ENCODE results near the gene TMCC1. TPM values are rescaled to one million over a fixed set of nuclear protein-coding genes. Genes with fewer than 3 reads are reported as not detected.
"Not testable (repeated sequence)": the region's sequence is repeated elsewhere in the genome, so short reads cannot be mapped to it uniquely, and the experiment has no call there.

TMCC1 gene
- total RNA-seq, 2 experiments from 2014 or later = 13.6 to 14.3 TPM

GRCh38 chr3:129890891-129891290 lies 2.6 kb downstream of the TMCC1 start:
- intact Hi-C loops (cut with micrococcal nuclease) = loop anchor here (5.0 kb wide), 2 partner anchors 961 to 1491 kb away; partner anchors contain the start of gene NUDT16
- Mint-ChIP-seq H3K27ac (no peak overlapping the region), H3K27me3 (ENCODE audit: low read depth) (no peaks in the 10 kb centered on the region), H3K9me3 (no peaks in the 10 kb centered on the region), H3K4me3 (no peak overlapping the region), H3K4me1 (ENCODE audit: low read depth) (peaks cover 42% of the 10 kb centered on the region), H3K36me3 (ENCODE audit: low read depth) (peaks cover 2% of the 10 kb centered on the region)
- DNase-seq = no peak
- CTCF ChIA-PET = no interaction called here

GRCh38 chr3:129890125-129890524 lies 3.4 kb downstream of the TMCC1 start:
- H3K36me3 Mint-ChIP-seq (ENCODE audit: low read depth) = peaks cover 2% of the 10 kb centered on the region
- CTCF ChIA-PET = no interaction called here
- peaks cover 40% of the 10 kb centered on the region for H3K4me1 Mint-ChIP-seq (ENCODE audit: low read depth)
- H3K4me3 Mint-ChIP-seq = no peak overlapping the region
- H3K27me3 Mint-ChIP-seq (ENCODE audit: low read depth) = no peaks in the 10 kb centered on the region
- H3K9me3 Mint-ChIP-seq = no peaks in the 10 kb centered on the region
- H3K27ac Mint-ChIP-seq = no peak overlapping the region
- no peak for DNase-seq
- intact Hi-C loops (cut with micrococcal nuclease) = loop anchor here (5.0 kb wide), 2 partner anchors 962 to 1492 kb away; partner anchors contain the start of gene NUDT16

GRCh38 chr3:129888771-129889170 lies 4.7 kb downstream of the TMCC1 start:
- intact Hi-C loops (cut with micrococcal nuclease) = no loop called here
- CTCF ChIA-PET = no interaction called here
- DNase-seq = no peak
- no peaks in the 10 kb centered on the region for H3K9me3 Mint-ChIP-seq
- H3K27ac Mint-ChIP-seq = no peak overlapping the region
- peaks cover 2% of the 10 kb centered on the region for H3K36me3 Mint-ChIP-seq (ENCODE audit: low read depth)
- H3K27me3 Mint-ChIP-seq (ENCODE audit: low read depth) = no peaks in the 10 kb centered on the region
- peaks cover 36% of the 10 kb centered on the region for H3K4me1 Mint-ChIP-seq (ENCODE audit: low read depth)
- H3K4me3 Mint-ChIP-seq = no peak overlapping the region

GRCh38 chr3:129881261-129881660 lies 12.2 kb downstream of the TMCC1 start:
- H3K27me3 Mint-ChIP-seq (ENCODE audit: low read depth) = no peaks in the 10 kb centered on the region
- H3K4me1 Mint-ChIP-seq (ENCODE audit: low read depth) = peaks cover 13% of the 10 kb centered on the region
- CTCF ChIA-PET = interaction anchor here (1.0 kb wide), 1 partner anchor 11 kb away, joined by 3 read pairs; no protein-coding TSS in a partner anchor
- H3K27ac Mint-ChIP-seq = no peak overlapping the region
- intact Hi-C loops (cut with micrococcal nuclease) = no loop called here
- H3K9me3 Mint-ChIP-seq = no peaks in the 10 kb centered on the region
- no peak overlapping the region for H3K4me3 Mint-ChIP-seq
- peaks cover 17% of the 10 kb centered on the region for H3K36me3 Mint-ChIP-seq (ENCODE audit: low read depth)
- DNase-seq = no peak

- Mint-ChIP-seq H3K9me3 (no peaks in the 10 kb centered on the region), H3K4me1 (ENCODE audit: low read depth) (peaks cover 13% of the 10 kb centered on the region), H3K27ac (no peak overlapping the region), H3K4me3 (no peak overlapping the region), H3K27me3 (ENCODE audit: low read depth) (no peaks in the 10 kb centered on the region), H3K36me3 (ENCODE audit: low read depth) (peaks cover 22% of the 10 kb centered on the region)
- CTCF ChIA-PET = no interaction called here
- intact Hi-C loops (cut with micrococcal nuclease) = no loop called here
- DNase-seq = no peak
Measured at GRCh38 chr3:129878355-129878754, 15.2 kb downstream of the TMCC1 start.

GRCh38 chr3:129874479-129874878 lies 19.0 kb downstream of the TMCC1 start:
- intact Hi-C loops (cut with micrococcal nuclease); H3K4me1 Mint-ChIP-seq (ENCODE audit: low read depth); DNase-seq; H3K27me3 Mint-ChIP-seq (ENCODE audit: low read depth); H3K9me3 Mint-ChIP-seq; H3K27ac Mint-ChIP-seq; H3K4me3 Mint-ChIP-seq: not testable (repeated sequence)
- CTCF ChIA-PET = interaction anchor here (0.8 kb wide), 1 partner anchor 833 kb away, joined by 3 read pairs; no protein-coding TSS in a partner anchor
- H3K36me3 Mint-ChIP-seq (ENCODE audit: low read depth) = peaks cover 33% of the 10 kb centered on the region

- peaks cover 6% of the 10 kb centered on the region for H3K4me1 Mint-ChIP-seq (ENCODE audit: low read depth)
- peaks cover 23% of the 10 kb centered on the region for H3K36me3 Mint-ChIP-seq (ENCODE audit: low read depth)
- CTCF ChIA-PET = interaction anchor here (0.6 kb wide), 1 partner anchor 234 kb away, joined by 3 read pairs; no protein-coding TSS in a partner anchor
- H3K27ac Mint-ChIP-seq = no peak overlapping the region
- DNase-seq = no peak
- no peak overlapping the region for H3K4me3 Mint-ChIP-seq
- no peaks in the 10 kb centered on the region for H3K27me3 Mint-ChIP-seq (ENCODE audit: low read depth)
- no peaks in the 10 kb centered on the region for H3K9me3 Mint-ChIP-seq
- intact Hi-C loops (cut with micrococcal nuclease) = no loop called here
Measured at GRCh38 chr3:129868912-129869311, 24.6 kb downstream of the TMCC1 start.

- Mint-ChIP-seq H3K4me1 (ENCODE audit: low read depth) (peaks cover 10% of the 10 kb centered on the region), H3K36me3 (ENCODE audit: low read depth) (peaks cover 22% of the 10 kb centered on the region), H3K4me3 (no peak overlapping the region), H3K27ac (no peak overlapping the region), H3K27me3 (ENCODE audit: low read depth) (no peaks in the 10 kb centered on the region), H3K9me3 (no peaks in the 10 kb centered on the region)
- DNase-seq = no peak
- intact Hi-C loops (cut with micrococcal nuclease) = no loop called here
- CTCF ChIA-PET = interaction anchor here (0.6 kb wide), 1 partner anchor 12 kb away, joined by 3 read pairs; no protein-coding TSS in a partner anchor
Measured at GRCh38 chr3:129867506-129868124, 25.9 kb downstream of the TMCC1 start.

GRCh38 chr3:129865806-129866205 lies 27.7 kb downstream of the TMCC1 start:
- no peak overlapping the region for H3K4me3 Mint-ChIP-seq
- DNase-seq = no peak
- H3K36me3 Mint-ChIP-seq (ENCODE audit: low read depth) = peaks cover 19% of the 10 kb centered on the region
- intact Hi-C loops (cut with micrococcal nuclease) = no loop called here
- CTCF ChIA-PET = no interaction called here
- no peak overlapping the region for H3K27ac Mint-ChIP-seq
- peaks cover 11% of the 10 kb centered on the region for H3K4me1 Mint-ChIP-seq (ENCODE audit: low read depth)
- no peaks in the 10 kb centered on the region for H3K9me3 Mint-ChIP-seq
- H3K27me3 Mint-ChIP-seq (ENCODE audit: low read depth) = no peaks in the 10 kb centered on the region

- Mint-ChIP-seq H3K27me3 (ENCODE audit: low read depth) (no peaks in the 10 kb centered on the region), H3K4me1 (ENCODE audit: low read depth) (peaks cover 11% of the 10 kb centered on the region), H3K27ac (no peak overlapping the region), H3K9me3 (no peaks in the 10 kb centered on the region), H3K4me3 (no peak overlapping the region), H3K36me3 (ENCODE audit: low read depth) (peaks cover 17% of the 10 kb centered on the region)
- CTCF ChIA-PET = no interaction called here
- intact Hi-C loops (cut with micrococcal nuclease) = no loop called here
- no peak for DNase-seq
Measured at GRCh38 chr3:129864519-129864918, 29.0 kb downstream of the TMCC1 start.

- CTCF ChIA-PET = no interaction called here
- no peaks in the 10 kb centered on the region for H3K9me3 Mint-ChIP-seq
- H3K27ac Mint-ChIP-seq = no peak overlapping the region
- peaks cover 20% of the 10 kb centered on the region for H3K4me1 Mint-ChIP-seq (ENCODE audit: low read depth)
- no peak overlapping the region for H3K4me3 Mint-ChIP-seq
- no peak for DNase-seq
- H3K27me3 Mint-ChIP-seq (ENCODE audit: low read depth) = no peaks in the 10 kb centered on the region
- H3K36me3 Mint-ChIP-seq (ENCODE audit: low read depth) = peaks cover 23% of the 10 kb centered on the region
- intact Hi-C loops (cut with micrococcal nuclease) = no loop called here
Measured at GRCh38 chr3:129859272-129859671, 34.2 kb downstream of the TMCC1 start.

GRCh38 chr3:129857899-129858298 lies 35.6 kb downstream of the TMCC1 start:
- CTCF ChIA-PET = no interaction called here
- H3K36me3 Mint-ChIP-seq (ENCODE audit: low read depth) = peaks cover 26% of the 10 kb centered on the region
- H3K27me3 Mint-ChIP-seq (ENCODE audit: low read depth) = no peaks in the 10 kb centered on the region
- no peak overlapping the region for H3K27ac Mint-ChIP-seq
- no peaks in the 10 kb centered on the region for H3K9me3 Mint-ChIP-seq
- intact Hi-C loops (cut with micrococcal nuclease) = no loop called here
- H3K4me3 Mint-ChIP-seq = no peak overlapping the region
- DNase-seq = no peak
- H3K4me1 Mint-ChIP-seq (ENCODE audit: low read depth) = peaks cover 19% of the 10 kb centered on the region

- not testable (repeated sequence) for H3K9me3 Mint-ChIP-seq, H3K27ac Mint-ChIP-seq
- CTCF ChIA-PET = interaction anchor here (0.6 kb wide), 1 partner anchor 142 kb away, joined by 3 read pairs; no protein-coding TSS in a partner anchor
Measured at GRCh38 chr3:129856790-129857189, 36.7 kb downstream of the TMCC1 start.

More at GRCh38 chr3:129856790-129857189, 36.7 kb downstream of the TMCC1 start:
- peaks cover 15% of the 10 kb centered on the region for H3K4me1 Mint-ChIP-seq (ENCODE audit: low read depth)
- H3K27me3 Mint-ChIP-seq (ENCODE audit: low read depth); intact Hi-C loops (cut with micrococcal nuclease); H3K4me3 Mint-ChIP-seq; DNase-seq: not testable (repeated sequence)
- peaks cover 25% of the 10 kb centered on the region for H3K36me3 Mint-ChIP-seq (ENCODE audit: low read depth)
